Midbrain (tissue), 1 donor: ENCODE results near the gene PDS5A.
"Not testable (repeated sequence)": the region's sequence is repeated elsewhere in the genome, so short reads cannot be mapped to it uniquely, and the experiment has no call there.

Experiments
- DNase-seq: peaks from one replicate; lab custom pipeline; 2025; lab: John Stamatoyannopoulos, UW

Gene PDS5A

DNA sequence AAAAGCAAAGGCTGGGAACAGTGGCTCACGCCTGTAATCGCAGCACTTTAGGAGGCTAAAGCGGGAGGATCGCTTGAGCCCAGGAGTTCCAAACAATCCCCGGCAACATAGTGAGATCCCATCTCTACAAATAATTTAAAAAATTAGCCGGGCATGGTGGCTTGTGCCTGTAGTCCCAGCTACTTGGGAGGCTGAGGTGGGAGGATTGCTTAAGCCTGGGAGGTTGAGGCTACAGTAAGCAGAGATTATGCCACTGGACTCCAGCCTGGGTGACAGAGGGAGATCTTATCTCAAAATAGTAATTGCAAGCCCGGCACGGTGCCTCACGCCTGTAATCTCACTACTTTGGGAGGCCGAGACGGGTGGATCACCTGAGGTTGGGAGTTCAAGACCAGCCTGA lies 139.3 kb downstream of the PDS5A start:
- DNase-seq: not testable (repeated sequence)

DNA sequence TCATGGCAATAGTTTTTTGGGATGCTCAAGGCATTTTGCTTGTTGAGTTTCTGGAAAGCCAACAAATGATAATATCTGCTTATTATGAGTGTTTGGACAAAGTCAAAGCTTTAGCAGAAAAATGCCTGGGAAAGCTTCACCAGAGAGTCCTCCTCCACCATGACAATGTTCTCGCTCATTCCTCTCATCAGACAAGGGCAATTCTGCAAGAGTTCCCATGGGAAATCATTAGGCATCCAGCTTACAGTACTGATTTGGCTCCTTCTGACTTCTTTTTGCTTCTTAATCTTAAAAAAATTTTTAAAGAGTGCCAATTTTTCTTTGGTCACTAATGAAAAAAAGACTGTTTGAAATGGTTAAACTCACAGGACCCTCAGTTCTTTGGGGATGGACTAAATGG lies 143.4 kb downstream of the PDS5A start:
- DNase-seq: no peak

DNA sequence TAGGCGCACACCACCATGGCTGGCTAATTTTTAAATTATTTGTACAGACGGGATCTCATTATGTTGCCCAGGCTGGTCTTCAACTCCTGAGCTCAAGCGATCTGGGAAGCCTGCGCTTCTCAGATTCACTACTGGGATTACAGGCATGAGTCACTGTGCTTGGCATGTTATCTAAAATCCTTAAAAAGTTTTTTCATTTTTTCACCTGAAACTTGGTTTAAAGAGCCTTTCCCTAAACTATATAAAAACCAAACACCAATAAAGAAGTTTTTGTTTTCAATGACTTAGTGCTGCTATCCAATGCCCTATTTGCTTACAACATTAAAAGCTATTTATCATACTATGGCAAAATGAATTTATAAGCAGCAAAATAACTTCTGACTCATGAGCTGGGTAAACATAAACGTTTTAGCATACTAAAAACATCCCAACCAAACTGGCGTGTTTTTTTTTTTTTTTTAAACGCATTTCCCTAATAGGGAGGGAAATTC lies 151.9 kb downstream of the PDS5A start:
- no peak for DNase-seq

DNA sequence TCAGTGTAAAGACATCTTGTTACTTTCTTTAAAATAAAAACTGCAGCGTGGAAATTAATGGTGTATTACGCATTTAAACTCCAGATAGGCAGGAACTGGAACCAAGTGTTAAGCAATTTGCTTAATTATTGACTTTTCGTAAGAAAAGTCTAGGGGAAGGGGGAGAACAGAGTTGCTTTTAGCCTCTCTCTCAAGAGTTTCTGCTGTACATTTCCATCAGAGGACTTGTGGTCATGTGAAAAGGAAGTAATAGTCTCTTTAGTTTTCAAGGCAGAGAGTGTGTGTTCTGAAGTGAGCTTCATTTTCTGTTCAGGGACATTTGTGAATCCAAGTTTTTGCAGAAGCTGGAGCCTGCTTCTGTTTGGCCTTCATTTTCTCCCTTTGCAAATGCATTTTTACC lies 152.6 kb downstream of the PDS5A start:
- no peak for DNase-seq

DNA sequence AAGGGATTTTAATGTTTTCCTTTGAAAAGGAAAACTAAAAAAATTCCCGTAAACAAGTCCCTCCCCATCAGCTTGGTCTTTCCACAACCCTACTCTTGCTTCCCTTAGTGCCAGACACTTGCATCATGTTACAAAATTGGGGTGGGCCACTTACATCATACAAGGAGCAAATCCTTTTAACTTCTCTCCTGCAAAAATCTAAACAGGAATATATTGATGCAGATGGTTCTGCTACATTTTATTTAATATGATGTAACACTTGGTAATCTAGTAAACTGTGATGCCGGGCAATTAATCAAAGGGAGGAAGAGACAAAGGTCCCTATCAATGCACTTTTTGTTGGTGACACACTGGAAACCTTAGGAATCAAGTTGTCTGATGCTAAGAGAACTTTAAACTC lies 154.5 kb downstream of the PDS5A start:
- no peak for DNase-seq

DNA sequence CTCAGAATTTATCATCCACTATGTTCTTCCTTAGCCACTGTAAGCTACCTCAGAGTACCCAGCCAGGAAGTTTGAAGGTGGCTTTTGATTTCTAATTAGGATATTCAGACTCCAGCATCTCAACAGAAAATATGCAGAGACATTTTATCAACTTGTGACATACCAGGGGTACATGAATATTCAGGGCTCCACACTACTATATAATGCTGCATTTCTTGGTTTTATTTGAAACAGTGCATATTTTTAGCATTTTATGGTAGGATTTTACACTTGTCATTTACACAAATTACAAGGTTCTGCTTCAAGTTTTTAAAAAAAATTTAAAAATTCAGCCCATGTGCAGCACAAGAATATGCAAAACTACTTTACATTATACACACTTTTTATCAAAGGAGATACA lies 155.0 kb downstream of the PDS5A start:
- no peak for DNase-seq

DNA sequence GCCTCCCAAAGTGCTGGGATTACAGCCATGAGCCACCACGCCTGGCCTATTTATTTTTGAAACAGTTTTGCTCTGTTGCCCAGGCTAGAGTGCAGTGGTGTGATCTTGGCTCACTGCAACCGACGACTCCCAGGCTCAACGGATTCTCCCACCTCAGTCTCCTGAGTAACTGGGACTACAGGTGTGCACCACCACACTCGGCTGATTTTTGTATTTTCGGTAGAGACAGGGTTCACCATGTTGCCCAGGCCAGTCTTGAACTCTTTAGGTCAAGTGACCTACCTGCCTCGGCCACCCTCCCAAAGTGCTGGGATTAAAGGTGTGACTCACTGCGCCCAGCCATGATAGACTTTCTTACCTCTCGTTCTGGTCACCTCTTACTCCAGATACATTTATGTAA lies 155.8 kb downstream of the PDS5A start:
- DNase-seq: no peak

DNA sequence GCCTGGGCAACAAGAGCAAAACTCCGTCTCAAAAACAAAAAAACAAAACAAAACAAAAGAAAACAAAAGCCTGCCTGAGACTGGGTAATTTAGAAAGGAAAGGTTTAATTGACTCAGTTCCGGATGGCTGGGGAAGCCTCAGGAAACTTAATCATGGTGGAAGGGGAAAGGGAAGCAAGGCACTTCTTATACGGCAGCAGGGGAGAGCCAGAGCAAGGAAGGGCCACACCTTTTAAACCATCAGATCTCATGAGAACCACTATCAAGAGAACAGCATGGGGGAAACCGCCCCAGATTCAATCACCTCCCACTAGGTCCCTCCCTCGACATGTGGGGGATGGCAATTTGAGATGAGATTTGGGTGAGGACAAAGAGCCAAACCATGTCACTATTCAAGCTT lies 157.5 kb downstream of the PDS5A start:
- no peak for DNase-seq

DNA sequence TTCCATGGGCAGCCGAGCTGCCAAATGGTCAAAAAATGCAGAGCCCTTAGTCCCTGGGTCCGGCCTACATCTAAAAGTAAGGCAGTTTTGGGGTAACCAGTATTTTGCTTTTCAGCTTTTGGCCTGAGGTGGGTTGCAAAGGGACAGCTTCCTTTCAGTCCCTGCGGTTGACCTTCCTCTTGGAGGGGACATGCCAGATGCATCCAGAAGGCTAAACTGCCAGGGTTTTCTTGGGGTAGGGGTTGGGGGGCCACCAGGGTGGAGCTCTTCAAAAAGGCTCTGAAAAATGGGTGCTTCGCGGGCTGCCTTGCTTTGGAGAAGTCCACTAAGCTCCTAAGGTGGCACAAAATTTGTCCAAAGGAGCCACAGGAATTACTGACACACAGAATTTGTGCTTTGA lies 159.1 kb downstream of the PDS5A start:
- no peak for DNase-seq

DNA sequence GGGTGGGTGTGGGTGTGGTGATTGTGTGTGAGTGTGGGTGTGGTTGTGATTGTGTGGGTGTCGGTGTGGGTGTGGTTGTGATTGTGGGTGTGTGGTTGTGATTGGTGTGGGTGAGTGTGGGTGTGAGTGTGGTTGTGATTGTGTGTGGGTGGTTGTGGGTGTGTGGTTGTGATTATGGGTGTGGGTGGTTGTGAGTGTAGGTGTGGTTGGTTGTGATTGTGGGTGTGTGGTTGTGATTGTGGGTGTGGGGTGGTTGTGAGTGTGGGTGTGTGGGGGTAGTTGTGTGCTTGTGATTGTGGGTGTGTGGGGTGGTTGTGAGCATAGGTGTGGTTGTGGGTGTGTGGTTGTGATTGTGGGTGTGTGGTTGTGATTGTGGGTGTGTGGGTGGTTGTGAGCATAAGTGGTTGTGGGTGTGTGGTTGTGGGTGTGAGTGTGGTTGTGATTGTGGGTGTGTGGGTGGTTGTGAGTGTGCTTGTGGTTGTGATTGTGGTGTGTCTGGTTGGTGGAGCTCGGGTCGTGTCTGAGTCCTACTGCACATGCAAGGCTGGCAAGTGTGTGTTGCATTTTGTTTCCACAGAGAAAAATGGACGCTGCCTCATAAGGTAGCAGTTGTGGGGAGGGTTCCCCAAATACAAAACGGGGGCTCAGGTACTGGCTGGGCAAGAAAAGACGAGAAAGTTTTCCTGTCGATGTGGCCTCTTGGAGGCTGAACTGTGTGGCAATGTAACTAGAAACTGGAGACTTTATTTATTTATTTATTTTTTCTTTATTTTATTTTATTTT lies 163.1 kb downstream of the PDS5A start:
- no peak for DNase-seq

DNA sequence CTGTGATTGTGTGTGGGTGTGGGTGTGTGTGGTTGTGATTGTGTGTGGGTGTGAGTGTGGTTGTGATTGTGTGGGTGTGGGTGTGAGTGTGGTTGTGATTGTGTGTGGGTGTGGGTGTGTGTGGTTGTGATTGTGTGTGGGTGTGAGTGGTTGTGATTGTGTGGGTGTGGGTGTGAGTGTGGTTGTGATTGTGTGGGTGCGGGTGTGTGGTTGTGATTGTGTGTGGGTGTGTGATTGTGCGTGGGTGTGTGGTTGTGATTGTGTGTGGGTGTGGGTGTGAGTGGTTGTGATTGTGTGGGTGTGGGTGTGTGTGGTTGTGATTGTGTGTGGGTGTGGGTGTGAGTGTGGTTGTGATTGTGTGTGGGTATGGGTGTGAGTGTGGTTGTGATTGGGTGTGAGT lies 163.9 kb downstream of the PDS5A start:
- not testable (repeated sequence) for DNase-seq

DNA sequence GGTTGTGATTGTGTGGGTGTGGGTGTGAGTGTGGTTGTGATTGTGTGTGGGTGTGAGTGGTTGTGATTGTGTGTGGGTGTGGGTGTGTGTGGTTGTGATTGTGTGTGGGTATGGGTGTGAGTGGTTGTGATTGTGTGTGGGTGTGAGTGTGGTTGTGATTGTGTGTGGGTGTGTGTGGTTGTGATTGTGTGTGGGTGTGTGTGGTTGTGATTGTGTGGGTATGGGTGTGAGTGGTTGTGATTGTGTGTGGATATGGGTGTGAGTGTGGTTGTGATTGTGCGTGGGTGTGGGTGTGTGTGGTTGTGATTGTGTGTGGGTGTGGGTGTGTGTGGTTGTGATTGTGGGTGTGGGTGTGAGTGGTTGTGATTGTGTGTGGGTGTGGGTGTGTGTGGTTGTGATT lies 164.7 kb downstream of the PDS5A start:
- DNase-seq: not testable (repeated sequence)

DNA sequence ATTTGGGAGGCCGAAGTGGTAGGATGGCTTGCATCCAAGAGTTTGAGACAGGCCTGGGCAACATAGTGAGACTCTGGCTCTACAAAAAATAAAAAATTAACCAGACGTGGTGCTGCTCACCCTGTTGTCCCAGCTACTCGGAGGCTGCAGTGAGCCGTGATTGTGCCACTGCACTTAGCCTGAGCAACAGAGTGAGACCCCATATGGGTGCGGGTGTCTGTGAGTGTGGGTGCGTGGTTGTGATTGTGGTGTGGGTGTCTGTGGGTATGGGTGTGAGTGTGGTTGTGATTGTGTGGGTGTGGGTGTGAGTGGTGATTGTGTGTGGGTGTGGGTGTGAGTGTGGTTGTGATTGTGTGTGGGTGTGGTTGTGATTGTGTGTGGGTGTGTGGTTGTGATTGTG lies 165.2 kb downstream of the PDS5A start:
- DNase-seq: no peak

DNA sequence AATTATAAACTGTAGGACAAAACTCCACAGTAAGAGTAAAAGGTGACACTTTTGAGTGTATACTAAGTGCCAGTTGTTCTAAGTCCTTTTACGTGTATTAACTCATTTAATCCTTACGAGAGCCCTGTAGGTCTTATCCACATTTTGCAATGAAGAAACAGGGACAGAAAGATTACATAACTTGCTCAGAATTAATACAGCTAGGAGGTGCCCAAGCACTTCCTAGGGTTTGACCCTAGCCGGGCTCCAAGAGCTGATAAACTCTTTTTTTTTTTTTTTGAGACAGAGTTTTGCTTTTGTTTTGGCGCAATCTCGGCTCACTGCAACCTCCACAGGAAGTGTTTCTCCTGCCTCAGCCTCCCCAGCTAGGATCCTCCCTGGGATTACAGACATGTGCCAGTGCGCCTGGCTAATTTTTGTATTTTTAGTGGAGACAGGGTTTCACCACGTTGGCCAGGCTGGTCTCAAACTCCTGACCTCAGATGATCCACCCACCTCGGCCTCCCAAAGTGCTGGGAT lies 169.4 kb downstream of the PDS5A start:
- DNase-seq: no peak

DNA sequence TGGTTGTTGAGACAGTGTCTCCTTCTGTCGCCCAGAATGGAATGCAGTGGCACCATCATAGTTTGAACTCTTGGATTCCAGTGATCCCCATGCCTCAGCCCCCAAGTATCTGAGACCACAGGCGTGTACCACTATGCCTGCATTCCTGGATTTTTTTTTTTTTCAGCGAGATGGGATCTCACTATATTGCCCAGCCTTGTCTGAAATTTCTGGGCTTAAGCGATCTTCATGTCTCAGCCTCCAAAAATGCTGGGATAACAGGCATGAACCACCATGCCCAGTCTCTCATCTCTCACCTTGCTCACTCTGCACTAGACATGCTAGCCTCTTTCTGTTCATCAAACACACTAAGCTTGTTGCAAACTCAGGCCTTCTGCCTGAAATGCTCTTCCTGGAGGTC lies 175.7 kb downstream of the PDS5A start:
- no peak for DNase-seq

DNA sequence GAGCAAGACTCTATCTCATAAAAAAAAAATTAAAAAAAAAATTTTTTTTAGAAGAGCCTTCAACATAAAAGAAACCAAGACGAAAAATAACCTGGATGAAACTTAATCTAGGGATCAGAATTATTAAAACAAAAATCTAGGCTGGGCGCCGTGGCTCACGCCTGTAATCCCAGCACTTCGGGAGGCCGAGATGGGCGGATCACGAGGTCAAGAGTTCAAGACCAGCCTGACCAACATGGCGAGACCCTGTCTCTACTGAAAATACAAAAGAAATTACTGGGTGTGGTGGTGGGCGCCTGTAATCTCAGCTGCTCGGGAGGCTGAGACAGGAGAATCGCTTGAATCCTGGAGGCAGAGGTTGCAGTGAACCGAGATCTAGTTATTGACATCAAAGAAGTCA lies 184.7 kb downstream of the PDS5A start:
- not testable (repeated sequence) for DNase-seq

DNA sequence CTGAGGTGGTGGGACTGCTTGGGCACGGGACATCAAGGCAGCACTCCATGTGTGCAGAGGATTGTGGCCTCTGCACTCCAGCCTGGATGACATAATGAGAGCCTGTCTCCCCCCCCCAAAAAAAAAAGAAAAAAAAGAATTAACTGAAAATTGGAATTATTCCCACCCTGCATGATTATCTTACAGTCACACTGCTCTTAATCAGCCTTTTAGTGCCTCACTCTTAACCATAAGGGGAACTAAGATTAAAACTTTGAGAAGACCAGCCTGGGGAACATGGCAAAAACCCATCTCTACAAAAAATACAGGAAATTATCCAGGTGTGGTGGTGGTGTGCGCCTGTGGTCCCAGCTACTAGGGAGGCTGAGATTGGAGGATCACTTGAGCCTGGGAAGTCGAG lies 185.2 kb downstream of the PDS5A start:
- DNase-seq: no peak

DNA sequence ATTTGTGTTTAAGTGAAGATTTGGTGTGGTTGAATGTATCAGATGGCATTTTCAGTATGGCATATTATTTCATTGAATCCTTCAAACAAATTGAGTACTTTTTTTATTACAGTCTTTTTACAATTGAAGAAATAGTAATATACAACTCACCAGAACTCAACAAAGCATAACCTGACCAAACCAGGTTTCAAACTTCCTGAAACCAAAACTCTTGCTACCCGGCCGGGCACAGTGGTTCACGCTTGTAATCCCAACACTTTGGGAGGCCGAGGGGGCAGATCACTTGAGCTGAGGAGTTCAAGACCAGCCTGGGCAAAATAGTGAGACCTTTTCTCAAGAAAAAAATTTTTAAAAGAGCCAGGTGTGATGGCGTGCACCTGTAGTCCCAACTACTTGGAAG lies 185.6 kb downstream of the PDS5A start:
- DNase-seq: no peak

DNA sequence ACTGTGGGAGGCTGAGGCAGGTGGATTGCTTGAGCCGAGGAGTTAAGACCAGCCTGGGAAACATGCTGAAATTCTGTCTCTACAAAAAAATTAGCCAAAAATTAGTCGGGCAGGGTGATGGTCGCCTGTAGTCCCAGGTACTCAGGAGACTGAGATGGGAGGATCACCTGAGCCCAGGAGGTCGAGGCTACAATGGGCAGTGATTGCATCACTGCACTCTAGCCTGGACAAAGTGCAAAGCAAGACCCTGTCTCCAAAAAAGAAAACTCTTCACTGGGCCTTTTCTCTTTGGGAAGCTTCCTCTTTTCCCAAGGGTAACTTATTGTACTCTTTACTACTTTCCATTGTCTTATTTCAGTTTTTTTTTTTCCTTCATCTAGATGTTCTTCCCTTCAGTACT lies 190.9 kb downstream of the PDS5A start:
- DNase-seq: no peak

DNA sequence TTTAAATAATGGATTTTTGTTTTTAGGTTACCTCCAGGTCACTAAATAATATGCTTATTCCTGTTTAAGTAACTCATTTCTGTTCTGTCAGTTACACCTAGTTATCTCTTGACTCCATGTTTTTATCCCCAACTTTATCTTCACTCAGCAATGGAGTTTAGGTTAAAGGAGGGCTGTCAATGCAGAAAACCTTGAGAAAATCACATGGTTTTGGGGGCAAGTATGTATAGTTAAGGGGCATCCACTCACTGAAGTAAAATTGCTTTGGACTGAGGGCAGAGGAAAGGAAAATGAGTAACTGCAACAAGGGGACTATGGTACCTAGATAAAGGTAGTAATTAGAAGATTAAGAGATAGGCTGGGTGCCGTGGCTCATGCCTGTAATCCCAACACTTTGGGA lies 192.6 kb downstream of the PDS5A start:
- DNase-seq: no peak

DNA sequence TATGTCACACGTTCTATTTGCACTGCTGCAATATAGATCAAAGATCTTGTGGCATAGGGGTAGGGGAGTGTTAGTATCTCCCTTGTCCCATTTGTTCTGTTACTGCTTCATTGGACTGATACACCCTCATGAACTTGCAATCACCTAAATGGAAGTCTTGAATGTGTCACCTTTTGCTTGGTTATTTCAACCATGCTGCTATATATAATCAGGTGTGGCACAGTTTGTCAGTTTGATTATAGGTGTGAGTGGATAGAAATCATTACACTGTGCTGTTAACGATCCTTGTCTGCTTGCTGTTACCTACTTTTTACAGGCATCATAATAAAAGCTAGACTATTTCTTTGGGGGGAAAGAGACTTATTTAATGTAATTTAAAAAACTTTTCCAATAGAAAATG lies 195.7 kb downstream of the PDS5A start:
- DNase-seq: not testable (repeated sequence)
